ENCODE results near the gene JKAMP. TPM values are rescaled to one million over a fixed set of nuclear protein-coding genes. Genes with fewer than 3 reads are reported as not detected.

Gene JKAMP
- total and polyA plus RNA-seq, 2 donors (not counting 3 experiments of a cell fraction or from before 2014, with no cell fraction given), result 30.8 to 160 TPM

DNA sequence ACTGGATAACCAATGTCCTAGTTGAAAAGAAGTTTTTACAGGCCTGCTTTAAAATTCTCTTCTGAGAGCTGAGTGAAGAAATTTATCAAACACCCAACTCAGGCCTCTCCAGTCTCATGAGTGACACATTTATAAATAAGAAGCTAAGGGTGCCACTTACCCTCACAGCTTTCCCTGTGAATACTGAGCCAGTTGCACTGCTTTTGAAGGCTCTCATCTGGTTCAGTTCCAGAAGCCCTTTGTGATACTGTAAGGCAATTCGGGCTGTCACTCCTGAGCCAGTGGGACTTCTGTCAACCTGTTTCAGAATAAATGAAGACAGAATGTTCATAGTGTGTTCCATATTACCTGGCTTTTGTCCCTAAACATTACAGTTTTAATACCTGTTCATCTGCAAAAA, 8.6 kb upstream of the JKAMP start:
- H3K9me3 ChIP-seq (replicated peaks; ENCODE audit: control insufficient read depth, insufficient read depth, low read length), result no peaks in the 10 kb centered on the region
- dilution Hi-C loops (cut with MboI; ENCODE audit: extremely low pct_ligation_motif_present, low sequenced_read_pairs) (no loop called here), intact Hi-C loops (cut with micrococcal nuclease) (no loop called here)
- TF ChIP-seq FOS (IDR thresholded peaks at IDR 0.05; ENCODE audit: borderline replicate concordance, insufficient read depth, low read length) (no peak), POLR2A (IDR thresholded peaks at IDR 0.05; ENCODE audit: low read depth, low read length) (no peak), EZH2 (IDR thresholded peaks at IDR 0.05; ENCODE audit: borderline replicate concordance, low read depth, low read length, severe bottlenecking) (no peak), MYC (IDR thresholded peaks at IDR 0.05; ENCODE audit: low read depth, low read length) (no peak), GATA2 (IDR thresholded peaks at IDR 0.05; ENCODE audit: insufficient read depth, insufficient read length, low read depth, low read length) (no peak), POLR2AphosphoS5 (IDR thresholded peaks at IDR 0.05; ENCODE audit: insufficient read depth, low read depth, low read length) (no peak), JUN (IDR thresholded peaks at IDR 0.05; ENCODE audit: borderline replicate concordance, insufficient read depth, insufficient read length, low read depth) (no peak)
- TF ChIP-seq, protein P1, sequence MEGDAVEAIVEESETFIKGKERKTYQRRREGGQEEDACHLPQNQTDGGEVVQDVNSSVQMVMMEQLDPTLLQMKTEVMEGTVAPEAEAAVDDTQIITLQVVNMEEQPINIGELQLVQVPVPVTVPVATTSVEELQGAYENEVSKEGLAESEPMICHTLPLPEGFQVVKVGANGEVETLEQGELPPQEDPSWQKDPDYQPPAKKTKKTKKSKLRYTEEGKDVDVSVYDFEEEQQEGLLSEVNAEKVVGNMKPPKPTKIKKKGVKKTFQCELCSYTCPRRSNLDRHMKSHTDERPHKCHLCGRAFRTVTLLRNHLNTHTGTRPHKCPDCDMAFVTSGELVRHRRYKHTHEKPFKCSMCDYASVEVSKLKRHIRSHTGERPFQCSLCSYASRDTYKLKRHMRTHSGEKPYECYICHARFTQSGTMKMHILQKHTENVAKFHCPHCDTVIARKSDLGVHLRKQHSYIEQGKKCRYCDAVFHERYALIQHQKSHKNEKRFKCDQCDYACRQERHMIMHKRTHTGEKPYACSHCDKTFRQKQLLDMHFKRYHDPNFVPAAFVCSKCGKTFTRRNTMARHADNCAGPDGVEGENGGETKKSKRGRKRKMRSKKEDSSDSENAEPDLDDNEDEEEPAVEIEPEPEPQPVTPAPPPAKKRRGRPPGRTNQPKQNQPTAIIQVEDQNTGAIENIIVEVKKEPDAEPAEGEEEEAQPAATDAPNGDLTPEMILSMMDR (IDR thresholded peaks at IDR 0.05; ENCODE audit: extremely low read depth in 1 of 2, insufficient read depth in 1 of 2, low read depth in 1 of 2, low read length in 2 of 2), result no peak
- TF ChIP-seq, protein P2, sequence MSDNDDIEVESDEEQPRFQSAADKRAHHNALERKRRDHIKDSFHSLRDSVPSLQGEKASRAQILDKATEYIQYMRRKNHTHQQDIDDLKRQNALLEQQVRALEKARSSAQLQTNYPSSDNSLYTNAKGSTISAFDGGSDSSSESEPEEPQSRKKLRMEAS (IDR thresholded peaks at IDR 0.05; ENCODE audit: insufficient read depth, insufficient read length), result no peak
- no peaks in the 10 kb centered on the region for H4K20me1 ChIP-seq (replicated peaks; ENCODE audit: control insufficient read depth, extremely low read depth, insufficient read depth, low read length)
- peaks cover 3 to 35% of the 10 kb centered on the region in 2 experiments for H3K36me3 ChIP-seq (ENCODE audit: control insufficient read depth in 2 of 2, extremely low read depth in 1 of 2, insufficient read depth in 2 of 2, low read length in 2 of 2)
- DNase-seq (ENCODE audit: low read depth, low spot score) (no peak), FAIRE-seq (no peak)
- BruUV-seq (replicated peaks), result no TSS peak
- no peak overlapping the region for H3K9ac ChIP-seq (replicated peaks; ENCODE audit: extremely low read depth, insufficient read depth, low read length)
- no peak overlapping the region for H3K4me3 ChIP-seq (replicated peaks in 1 of 3; ENCODE audit: insufficient read depth in 1 of 3, low read depth in 1 of 3, low read length in 3 of 3)
- no peak overlapping the region for H2AFZ ChIP-seq (ENCODE audit: low read depth, low read length)
- POLR2A ChIA-PET, result no interaction called here
- peaks cover 19% of the 10 kb centered on the region for H3K79me2 ChIP-seq (ENCODE audit: control insufficient read depth, insufficient read depth, low read length)
- H3K4me2 ChIP-seq (ENCODE audit: insufficient read depth, low read length), result no peak overlapping the region
- H3K4me1 ChIP-seq (ENCODE audit: control insufficient read depth, extremely low read depth, insufficient read depth, low read length), result peaks cover under 1% of the 10 kb centered on the region
- no peaks in the 10 kb centered on the region for H3K27me3 ChIP-seq (ENCODE audit: control insufficient read depth in 2 of 2, insufficient read depth in 2 of 2, low read length in 2 of 2)
- no peaks in the 10 kb centered on the region for H3K9me1 ChIP-seq (replicated peaks; ENCODE audit: control insufficient read depth, extremely low read depth, insufficient read depth, low read length)
- H3K27ac ChIP-seq (ENCODE audit: insufficient read depth, low read depth, low read length), result no peak overlapping the region
- CTCF ChIA-PET, result interaction anchor here (3.9 kb wide), 1 partner anchor 8 kb away, joined by 24 read pairs; the partner anchor contains the start of genes JKAMP and L3HYPDH

Measured in endothelial cell of umbilical vein (primary cell).